ENCODE data around the gene HEBP1.

DNA sequence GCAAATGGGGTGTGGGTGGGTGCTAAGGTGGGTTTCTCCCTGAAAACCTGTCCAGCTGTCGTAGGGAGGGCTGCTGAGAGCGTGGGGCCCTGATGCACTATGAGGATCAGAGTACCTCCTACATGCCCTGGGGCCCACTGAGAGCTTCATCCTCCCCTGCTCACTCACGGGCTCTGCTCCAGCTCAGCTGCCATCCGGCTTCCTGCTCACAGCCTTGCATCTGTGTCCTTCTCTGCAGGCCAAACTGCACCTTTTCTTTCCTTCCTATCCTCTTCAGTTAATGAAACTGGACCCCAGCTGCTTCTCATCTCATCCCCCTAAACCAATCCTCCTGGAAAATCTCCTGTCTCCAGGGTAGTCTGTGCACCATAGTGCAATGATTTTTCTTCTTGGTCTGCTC is 25.9 kb downstream of the HEBP1 start:
- TF ChIP-seq, protein P1, sequence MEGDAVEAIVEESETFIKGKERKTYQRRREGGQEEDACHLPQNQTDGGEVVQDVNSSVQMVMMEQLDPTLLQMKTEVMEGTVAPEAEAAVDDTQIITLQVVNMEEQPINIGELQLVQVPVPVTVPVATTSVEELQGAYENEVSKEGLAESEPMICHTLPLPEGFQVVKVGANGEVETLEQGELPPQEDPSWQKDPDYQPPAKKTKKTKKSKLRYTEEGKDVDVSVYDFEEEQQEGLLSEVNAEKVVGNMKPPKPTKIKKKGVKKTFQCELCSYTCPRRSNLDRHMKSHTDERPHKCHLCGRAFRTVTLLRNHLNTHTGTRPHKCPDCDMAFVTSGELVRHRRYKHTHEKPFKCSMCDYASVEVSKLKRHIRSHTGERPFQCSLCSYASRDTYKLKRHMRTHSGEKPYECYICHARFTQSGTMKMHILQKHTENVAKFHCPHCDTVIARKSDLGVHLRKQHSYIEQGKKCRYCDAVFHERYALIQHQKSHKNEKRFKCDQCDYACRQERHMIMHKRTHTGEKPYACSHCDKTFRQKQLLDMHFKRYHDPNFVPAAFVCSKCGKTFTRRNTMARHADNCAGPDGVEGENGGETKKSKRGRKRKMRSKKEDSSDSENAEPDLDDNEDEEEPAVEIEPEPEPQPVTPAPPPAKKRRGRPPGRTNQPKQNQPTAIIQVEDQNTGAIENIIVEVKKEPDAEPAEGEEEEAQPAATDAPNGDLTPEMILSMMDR (IDR thresholded peaks at IDR 0.05; ENCODE audit: low read depth, low read length, poor library complexity, severe bottlenecking): no peak
- TF ChIP-seq EZH2phosphoT487 (IDR thresholded peaks at IDR 0.05; ENCODE audit: borderline replicate concordance, low read length): no peak

All from DOHH2 (cell line).